Hepatocyte (in vitro differentiated cells): ENCODE results near the gene FRMPD4. TPM values are rescaled to one million over a fixed set of nuclear protein-coding genes. Genes with fewer than 3 reads are reported as not detected.

Source experiments
- DNase-seq: peaks from one replicate; pipeline ENCODE4 v3.0.0-alpha.2; 2016; ENCODE audit warnings: low spot score
- H2AFZ ChIP-seq: fragments of 200-600 bp; sonication (generic); 2 replicates; pipeline ENCODE4 v1.6.0; 2016; ENCODE audit warnings: antibody characterized with exemption, mild to moderate bottlenecking
- H3K27ac ChIP-seq: fragments of 200-600 bp; sonication (generic); 2 replicates; pipeline ENCODE4 v1.5.1; 2016; ENCODE audit warnings: mild to moderate bottlenecking
- H3K27me3 ChIP-seq: fragments of 200-600 bp; sonication (generic); 2 replicates; pipeline ENCODE4 v1.6.1; 2016
- H3K36me3 ChIP-seq: fragments of 200-600 bp; sonication (generic); replicated peaks from 2 replicates; pipeline ENCODE4 v1.5.1; 2016; ENCODE audit warnings: low read depth; ENCODE audit not compliant: insufficient read depth
- H3K4me1 ChIP-seq: fragments of 200-600 bp; sonication (generic); 2 replicates; pipeline ENCODE4 v1.5.1; 2016; ENCODE audit warnings: mild to moderate bottlenecking, moderate library complexity; ENCODE audit not compliant: insufficient read depth
- H3K4me2 ChIP-seq: fragments of 200-600 bp; sonication (generic); 2 replicates; pipeline ENCODE4 v1.6.0; 2016
- H3K4me3 ChIP-seq: fragments of 200-600 bp; sonication (generic); 2 replicates; pipeline ENCODE4 v1.5.1; 2016; ENCODE audit warnings: mild to moderate bottlenecking
- H3K79me2 ChIP-seq: fragments of 200-600 bp; sonication (generic); 2 replicates; pipeline ENCODE4 v1.6.0; 2017; ENCODE audit warnings: mild to moderate bottlenecking
- H3K9me2 ChIP-seq: fragments of 200-600 bp; sonication (generic); replicated peaks from 2 replicates; pipeline ENCODE4 v1.6.0; 2017; ENCODE audit warnings: mild to moderate bottlenecking; ENCODE audit not compliant: insufficient read depth
- H3K9me3 ChIP-seq: fragments of 200-600 bp; sonication (generic); 2 replicates; pipeline ENCODE4 v1.5.1; 2016; ENCODE audit warnings: low read depth, mild to moderate bottlenecking
- H4K20me1 ChIP-seq: fragments of 200-600 bp; sonication (generic); 2 replicates; pipeline ENCODE4 v1.6.0; 2016; ENCODE audit warnings: mild to moderate bottlenecking; ENCODE audit not compliant: insufficient read depth, poor library complexity, severe bottlenecking
- EZH2 ChIP-seq: fragments of 200-600 bp; sonication (generic); IDR thresholded peaks from 2 replicates; pipeline ENCODE4 v1.6.1; 2016; ENCODE audit warnings: antibody characterized with exemption, mild to moderate bottlenecking, borderline replicate concordance
- EZH2phosphoT487 ChIP-seq: fragments of 200-600 bp; sonication (generic); IDR thresholded peaks from one replicate; pipeline ENCODE4 v1.6.1; 2018; ENCODE audit warnings: antibody characterized with exemption, mild to moderate bottlenecking, low read depth, moderate library complexity; ENCODE audit not compliant: unreplicated experiment, severe bottlenecking
- WGBS: methylation state at CpG from one replicate; pipeline ENCODE4 v1.1.6; 2016; ENCODE audit warnings: low lambda C conversion rate; ENCODE audit errors: missing lambda C conversion rate; 5-methylcytosine and 5-hydroxymethylcytosine counted together
- polyA plus RNA-seq: library from polyadenylated mRNA; unstranded; fragments of >200 nt; fragmentation: Nextera tagmentation; extraction: Ambion mirVana; gene quantifications from 2 replicates; pipeline ENCODE4 v1.2.1, GENCODE V29; 2016
- total RNA-seq: library from RNA; depleted of rRNA; stranded (reverse); fragments of >200 nt; gene quantifications from 2 replicates; pipeline ENCODE4 v1.2.3, GENCODE V29; 2014
- TF ChIP-seq, protein P1 (sequence below): fragments of 200-600 bp; sonication (generic); IDR thresholded peaks from 2 replicates; pipeline ENCODE4 v1.5.1; 2016; ENCODE audit warnings: antibody characterized with exemption, mild to moderate bottlenecking; ENCODE audit not compliant: poor library complexity

FRMPD4 gene
- total and polyA plus RNA-seq, 2 experiments from 2014 or later = 0.23 TPM; not detected in 1

DNA sequence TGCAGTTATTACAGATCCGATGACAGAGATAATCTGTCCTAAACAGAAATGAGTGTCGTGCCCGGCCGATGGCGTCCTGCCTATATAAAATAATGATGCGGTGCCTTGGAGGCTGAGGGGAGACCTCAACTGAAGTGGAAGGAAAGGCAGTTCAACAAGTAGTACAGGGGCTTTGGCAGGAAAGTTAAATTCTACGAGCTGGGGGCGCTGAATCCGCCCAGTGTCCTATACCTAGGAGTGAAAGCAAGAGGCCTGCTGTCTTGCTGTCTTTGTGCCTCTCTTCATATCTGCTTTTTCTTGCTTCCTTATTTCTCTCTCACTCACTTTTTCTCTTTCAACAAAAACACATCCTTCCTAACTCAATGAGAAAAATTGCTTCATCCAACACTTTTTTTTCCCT lies 570.8 kb downstream of the FRMPD4 start:
- no peaks in the 10 kb centered on the region for H3K9me3 ChIP-seq
- no peaks in the 10 kb centered on the region for H3K27me3 ChIP-seq
- H3K36me3 ChIP-seq = no peaks in the 10 kb centered on the region
- no peaks in the 10 kb centered on the region for H3K79me2 ChIP-seq
- H3K9me2 ChIP-seq = no peaks in the 10 kb centered on the region
- no peak overlapping the region for H3K27ac ChIP-seq
- DNase-seq = peak; percentile 40
- H3K4me1 ChIP-seq = no peaks in the 10 kb centered on the region
- no peaks in the 10 kb centered on the region for H4K20me1 ChIP-seq
- WGBS = 70% methylated on average over 9 of the region's 9 CpGs
- H3K4me3 ChIP-seq = no peak overlapping the region
- TF ChIP-seq EZH2phosphoT487 = no peak
- TF ChIP-seq, protein P1, sequence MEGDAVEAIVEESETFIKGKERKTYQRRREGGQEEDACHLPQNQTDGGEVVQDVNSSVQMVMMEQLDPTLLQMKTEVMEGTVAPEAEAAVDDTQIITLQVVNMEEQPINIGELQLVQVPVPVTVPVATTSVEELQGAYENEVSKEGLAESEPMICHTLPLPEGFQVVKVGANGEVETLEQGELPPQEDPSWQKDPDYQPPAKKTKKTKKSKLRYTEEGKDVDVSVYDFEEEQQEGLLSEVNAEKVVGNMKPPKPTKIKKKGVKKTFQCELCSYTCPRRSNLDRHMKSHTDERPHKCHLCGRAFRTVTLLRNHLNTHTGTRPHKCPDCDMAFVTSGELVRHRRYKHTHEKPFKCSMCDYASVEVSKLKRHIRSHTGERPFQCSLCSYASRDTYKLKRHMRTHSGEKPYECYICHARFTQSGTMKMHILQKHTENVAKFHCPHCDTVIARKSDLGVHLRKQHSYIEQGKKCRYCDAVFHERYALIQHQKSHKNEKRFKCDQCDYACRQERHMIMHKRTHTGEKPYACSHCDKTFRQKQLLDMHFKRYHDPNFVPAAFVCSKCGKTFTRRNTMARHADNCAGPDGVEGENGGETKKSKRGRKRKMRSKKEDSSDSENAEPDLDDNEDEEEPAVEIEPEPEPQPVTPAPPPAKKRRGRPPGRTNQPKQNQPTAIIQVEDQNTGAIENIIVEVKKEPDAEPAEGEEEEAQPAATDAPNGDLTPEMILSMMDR = peak; percentile 30
- no peak overlapping the region for H2AFZ ChIP-seq
- H3K4me2 ChIP-seq = no peak overlapping the region

DNA sequence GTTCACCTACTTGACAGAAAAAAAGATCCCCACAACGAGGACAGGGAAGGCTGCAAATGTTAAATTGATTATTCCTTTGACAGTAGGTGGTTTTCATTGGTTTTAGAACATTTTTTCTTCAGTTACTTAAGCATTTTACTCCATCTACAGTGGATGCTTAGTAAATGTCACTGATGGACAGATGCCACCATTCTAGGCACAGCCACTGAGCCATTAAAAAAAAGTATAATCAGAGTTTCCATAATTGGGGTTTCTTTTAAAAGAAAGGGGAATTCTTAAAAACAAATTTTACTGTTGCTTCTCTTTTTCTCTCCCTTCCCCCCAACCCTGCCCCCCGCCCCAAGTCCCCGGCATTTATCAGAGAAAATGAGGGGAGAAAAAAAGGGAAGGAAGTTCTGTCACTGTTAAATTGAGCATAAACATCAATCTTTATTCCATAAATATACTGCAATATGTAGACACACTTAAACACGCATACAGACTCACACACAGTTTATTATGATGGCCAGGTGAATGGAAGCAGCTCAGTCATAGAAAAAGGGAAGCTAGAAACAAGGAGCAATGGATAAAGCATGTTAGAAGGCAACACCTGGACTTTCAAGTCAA lies 573.3 kb downstream of the FRMPD4 start:
- H4K20me1 ChIP-seq = no peaks in the 10 kb centered on the region
- no peaks in the 10 kb centered on the region for H3K9me2 ChIP-seq
- H3K4me3 ChIP-seq = no peak overlapping the region
- H3K9me3 ChIP-seq = no peaks in the 10 kb centered on the region
- DNase-seq = no peak
- no peaks in the 10 kb centered on the region for H3K36me3 ChIP-seq
- H3K4me1 ChIP-seq = no peaks in the 10 kb centered on the region
- TF ChIP-seq, protein P1 = no peak
- no peak for TF ChIP-seq EZH2phosphoT487
- TF ChIP-seq EZH2 = no peak
- WGBS = 64% methylated on average over 4 of the region's 4 CpGs
- no peaks in the 10 kb centered on the region for H3K79me2 ChIP-seq
- no peak overlapping the region for H2AFZ ChIP-seq
- H3K27ac ChIP-seq = no peak overlapping the region
- no peaks in the 10 kb centered on the region for H3K27me3 ChIP-seq
- H3K4me2 ChIP-seq = no peak overlapping the region

DNA sequence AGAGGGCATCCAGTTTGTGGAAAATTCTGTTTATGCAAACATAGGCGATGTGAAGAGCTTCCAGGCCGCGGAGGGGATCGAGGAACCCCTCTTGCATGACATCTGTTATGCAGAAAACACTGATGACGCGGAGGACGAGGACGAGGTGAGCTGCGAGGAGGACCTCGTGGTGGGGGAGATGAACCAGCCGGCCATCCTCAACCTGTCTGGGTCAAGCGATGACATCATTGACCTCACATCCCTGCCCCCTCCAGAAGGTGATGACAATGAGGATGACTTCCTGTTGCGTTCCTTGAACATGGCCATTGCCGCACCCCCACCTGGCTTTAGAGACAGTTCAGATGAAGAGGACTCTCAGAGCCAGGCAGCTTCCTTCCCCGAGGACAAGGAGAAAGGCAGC lies 578.3 kb downstream of the FRMPD4 start:
- H4K20me1 ChIP-seq = no peaks in the 10 kb centered on the region
- no peaks in the 10 kb centered on the region for H3K36me3 ChIP-seq
- H3K9me2 ChIP-seq = no peaks in the 10 kb centered on the region
- H3K4me1 ChIP-seq = no peaks in the 10 kb centered on the region
- no peak overlapping the region for H3K4me3 ChIP-seq
- no peak overlapping the region for H2AFZ ChIP-seq
- H3K79me2 ChIP-seq = no peaks in the 10 kb centered on the region
- TF ChIP-seq, protein P1 = no peak
- TF ChIP-seq EZH2 (no peak), EZH2phosphoT487 (no peak)
- H3K27ac ChIP-seq = no peak overlapping the region
- no peaks in the 10 kb centered on the region for H3K9me3 ChIP-seq
- DNase-seq = no peak
- 89% methylated on average over 15 of the region's 15 CpGs for WGBS
- H3K27me3 ChIP-seq = no peaks in the 10 kb centered on the region
- H3K4me2 ChIP-seq = no peak overlapping the region

DNA sequence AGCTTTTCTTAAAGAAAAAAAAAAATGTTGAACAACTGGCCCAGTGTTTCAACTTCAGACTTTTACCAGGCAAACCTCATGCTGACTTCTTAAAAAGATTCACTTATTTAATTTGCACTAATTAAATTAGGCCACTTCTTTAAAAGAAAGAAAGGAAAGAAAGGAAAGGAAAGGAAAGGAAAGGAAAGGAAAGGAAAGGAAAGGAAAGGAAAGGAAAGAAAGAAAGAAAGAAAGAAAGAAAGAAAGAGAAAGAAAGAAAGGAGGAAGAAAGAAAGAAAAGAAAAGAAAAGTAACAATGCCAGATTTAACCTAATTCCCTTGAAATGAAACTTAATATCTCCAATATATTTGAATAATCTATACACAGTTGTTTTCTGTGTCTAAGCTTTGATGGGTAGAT lies 581.6 kb downstream of the FRMPD4 start:
- DNase-seq = no peak
- Histone ChIP-seq H3K9me3 (no peaks in the 10 kb centered on the region), H2AFZ (no peak overlapping the region), H4K20me1 (no peaks in the 10 kb centered on the region), H3K79me2 (no peaks in the 10 kb centered on the region), H3K4me2 (no peak overlapping the region), H3K36me3 (no peaks in the 10 kb centered on the region), H3K27ac (no peak overlapping the region), H3K27me3 (no peaks in the 10 kb centered on the region), H3K9me2 (no peaks in the 10 kb centered on the region), H3K4me3 (no peak overlapping the region), H3K4me1 (no peaks in the 10 kb centered on the region)
- TF ChIP-seq EZH2 = no peak
- TF ChIP-seq EZH2phosphoT487 = no peak
- TF ChIP-seq, protein P1 = no peak
